Stomach smooth muscle (tissue), 2 donors: ENCODE results near the gene CACYBP.

ENCODE experiments used
- H3K27ac ChIP-seq: one replicate; pipeline ENCODE4 v1.7.0; 2013; ENCODE audit warnings: mild to moderate bottlenecking, low read length, inconsistent platforms
- H3K27me3 ChIP-seq, 2 donors: one replicate each; pipeline ENCODE4 v1.7.0; 2013; ENCODE audit warnings: low read length in 2 of 2; ENCODE audit not compliant: insufficient read depth in 2 of 2, control insufficient read depth in 1 of 2
- H3K36me3 ChIP-seq, 2 donors: one replicate each; pipeline ENCODE4 v1.7.0; 2013; ENCODE audit warnings: low read length in 2 of 2; ENCODE audit not compliant: control insufficient read depth in 2 of 2, insufficient read depth in 2 of 2
- H3K4me1 ChIP-seq: one replicate; pipeline ENCODE4 v1.7.0; 2013; ENCODE audit warnings: low read length; ENCODE audit not compliant: control insufficient read depth, insufficient read depth
- H3K4me3 ChIP-seq, 2 donors: one replicate each; pipeline ENCODE4 v1.7.0; 2013; ENCODE audit warnings: low read length in 2 of 2
- H3K9ac ChIP-seq, 2 donors: one replicate each; pipeline ENCODE4 v1.7.0; 2013; ENCODE audit warnings: low read length in 2 of 2, mild to moderate bottlenecking in 1 of 2
- H3K9me3 ChIP-seq, 2 donors: one replicate each; pipeline ENCODE4 v1.7.0; 2013; ENCODE audit warnings: low read length in 2 of 2; ENCODE audit not compliant: control insufficient read depth in 2 of 2
- donor health status: healthy.
- donor health status: Pancreatic carcinoma.

The CACYBP gene

DNA sequence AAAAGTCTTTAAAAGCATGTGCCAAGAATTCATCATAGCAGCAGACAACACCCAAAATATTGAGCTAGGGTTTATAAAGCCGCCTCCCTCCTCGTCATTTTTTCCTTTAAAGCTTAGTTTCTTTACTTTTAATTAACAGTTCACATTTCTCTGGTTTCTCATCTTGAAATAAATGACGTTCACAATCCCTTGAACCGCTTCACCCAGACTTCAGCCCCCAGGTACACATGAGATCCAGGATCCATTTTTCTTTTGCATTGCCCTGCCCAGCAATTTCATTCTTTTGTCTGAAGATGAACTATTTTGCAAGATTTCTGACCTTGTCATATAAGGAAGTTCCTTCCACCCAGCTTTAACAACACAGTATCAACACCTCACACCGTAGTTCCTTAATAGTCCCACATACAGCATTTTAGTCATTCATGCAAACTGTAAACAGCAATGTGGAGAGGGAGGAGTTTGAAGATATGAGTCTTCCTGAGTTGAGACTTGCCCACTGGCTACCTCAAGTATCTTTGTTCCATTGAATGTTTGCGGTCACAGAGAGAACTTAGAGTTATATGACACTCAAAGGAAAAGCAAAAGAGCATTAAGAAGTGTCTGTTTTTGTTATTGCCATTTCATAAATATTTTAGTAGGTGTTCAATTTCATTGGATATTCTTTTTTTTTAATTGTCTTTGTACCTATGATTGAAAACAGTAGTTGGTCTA is 35.3 kb upstream of the CACYBP start:
- Histone ChIP-seq H3K9me3 (no peaks in the 10 kb centered on the region), H3K4me3 (no peak overlapping the region), H3K27ac (peak overlapping the region; percentile 33), H3K4me1 (peaks cover 6% of the 10 kb centered on the region), H3K9ac (no peak overlapping the region), H3K27me3 (no peaks in the 10 kb centered on the region), H3K36me3 (no peaks in the 10 kb centered on the region)

DNA sequence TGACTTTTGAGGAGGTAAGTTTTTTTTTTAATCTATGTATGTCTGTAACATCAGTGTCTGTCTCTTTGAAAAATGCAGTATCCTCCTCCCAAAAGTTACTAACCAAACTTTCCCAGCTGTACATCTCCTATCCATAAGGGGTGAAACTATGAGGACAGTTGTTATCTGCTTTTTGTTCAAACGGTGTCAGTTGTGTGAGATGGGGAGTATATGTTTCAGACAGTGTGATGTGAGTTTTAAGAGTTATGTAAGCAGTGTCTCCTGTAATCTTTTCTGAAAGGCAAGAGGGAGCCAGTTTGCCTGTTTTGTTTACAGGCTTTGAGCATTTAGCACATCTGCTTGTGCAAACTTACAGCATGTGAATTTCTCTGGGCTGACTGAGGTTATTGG is 34.8 kb upstream of the CACYBP start:
- Histone ChIP-seq H3K4me1 (peaks cover 6% of the 10 kb centered on the region), H3K27me3 (no peaks in the 10 kb centered on the region), H3K36me3 (no peaks in the 10 kb centered on the region), H3K27ac (peak overlapping the region; percentile 33), H3K9ac (no peak overlapping the region), H3K4me3 (peak overlapping the region; percentile 1 to 17), H3K9me3 (no peaks in the 10 kb centered on the region)

DNA sequence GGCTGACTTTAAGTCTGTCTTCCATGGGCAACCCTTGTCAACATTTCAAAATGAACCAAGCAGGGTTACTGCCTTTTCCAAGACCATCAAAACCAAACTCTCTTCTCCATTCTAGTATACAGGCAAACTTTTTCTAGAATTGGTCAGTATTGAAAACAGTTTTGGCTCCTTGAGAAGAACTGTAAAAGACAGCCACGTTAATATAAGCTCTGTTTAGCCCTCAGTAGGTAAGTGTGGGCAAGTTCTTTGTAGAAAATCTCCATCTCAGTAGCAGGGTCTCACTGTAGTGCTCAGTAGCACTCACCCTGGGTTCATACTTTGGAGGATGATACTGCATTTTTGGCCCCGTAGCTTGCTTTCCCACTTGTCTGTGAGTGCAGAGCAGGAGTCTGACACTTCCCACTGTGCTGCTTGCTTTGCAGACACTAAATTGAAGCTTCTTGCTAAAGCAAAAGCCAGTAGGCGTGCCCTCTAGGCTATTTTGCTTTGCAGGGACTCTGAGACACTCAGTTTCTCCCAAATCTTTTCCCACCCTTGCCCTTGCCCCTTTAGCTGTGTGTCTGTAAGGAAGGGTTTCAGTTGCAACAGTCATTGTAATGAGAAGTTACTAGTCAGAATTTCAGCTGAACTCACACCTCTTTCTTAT is 34.3 kb upstream of the CACYBP start:
- Histone ChIP-seq H3K9ac (peak overlapping the region; percentile 2 to 22), H3K4me1 (peaks cover 6% of the 10 kb centered on the region)

DNA sequence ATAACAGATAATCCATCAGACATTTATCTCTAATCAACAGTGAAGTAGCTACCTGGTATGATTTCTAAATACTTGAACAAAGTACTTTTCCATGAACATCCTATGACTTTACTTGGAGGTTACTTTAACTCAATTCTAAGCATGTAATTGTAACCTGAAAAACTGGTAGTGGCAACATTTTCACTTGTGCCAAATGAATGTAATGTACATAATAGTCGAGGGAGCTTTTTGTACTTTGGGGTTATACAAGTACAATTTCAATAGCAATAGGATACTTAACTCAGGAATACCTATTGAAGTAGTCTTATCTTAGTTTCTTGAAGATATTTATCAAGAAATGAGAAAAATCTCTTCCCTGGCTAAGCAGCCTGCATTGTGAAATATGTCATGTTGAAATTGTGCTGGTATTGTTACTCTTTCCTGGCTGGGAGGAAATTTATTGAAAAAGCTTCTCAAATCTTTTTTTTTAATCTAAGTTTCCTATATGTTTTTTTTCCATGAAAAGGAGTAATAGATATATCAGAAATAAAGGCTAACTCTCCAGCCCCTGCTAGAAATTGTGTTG is 33.7 kb upstream of the CACYBP start:
- H3K27ac ChIP-seq = peak overlapping the region; percentile 7
- H3K9me3 ChIP-seq = no peaks in the 10 kb centered on the region
- H3K4me1 ChIP-seq = peaks cover 6% of the 10 kb centered on the region
- no peak overlapping the region for H3K9ac ChIP-seq
- H3K27me3 ChIP-seq = no peaks in the 10 kb centered on the region
- H3K36me3 ChIP-seq = no peaks in the 10 kb centered on the region
- H3K4me3 ChIP-seq = no peak overlapping the region

More for the DNA sequence above, 34.3 kb upstream of the CACYBP start:
- Histone ChIP-seq H3K27me3 (no peaks in the 10 kb centered on the region), H3K4me3 (peak overlapping the region; percentile 1 to 17), H3K36me3 (no peaks in the 10 kb centered on the region), H3K27ac (peak overlapping the region; percentile 33), H3K9me3 (no peaks in the 10 kb centered on the region)

DNA sequence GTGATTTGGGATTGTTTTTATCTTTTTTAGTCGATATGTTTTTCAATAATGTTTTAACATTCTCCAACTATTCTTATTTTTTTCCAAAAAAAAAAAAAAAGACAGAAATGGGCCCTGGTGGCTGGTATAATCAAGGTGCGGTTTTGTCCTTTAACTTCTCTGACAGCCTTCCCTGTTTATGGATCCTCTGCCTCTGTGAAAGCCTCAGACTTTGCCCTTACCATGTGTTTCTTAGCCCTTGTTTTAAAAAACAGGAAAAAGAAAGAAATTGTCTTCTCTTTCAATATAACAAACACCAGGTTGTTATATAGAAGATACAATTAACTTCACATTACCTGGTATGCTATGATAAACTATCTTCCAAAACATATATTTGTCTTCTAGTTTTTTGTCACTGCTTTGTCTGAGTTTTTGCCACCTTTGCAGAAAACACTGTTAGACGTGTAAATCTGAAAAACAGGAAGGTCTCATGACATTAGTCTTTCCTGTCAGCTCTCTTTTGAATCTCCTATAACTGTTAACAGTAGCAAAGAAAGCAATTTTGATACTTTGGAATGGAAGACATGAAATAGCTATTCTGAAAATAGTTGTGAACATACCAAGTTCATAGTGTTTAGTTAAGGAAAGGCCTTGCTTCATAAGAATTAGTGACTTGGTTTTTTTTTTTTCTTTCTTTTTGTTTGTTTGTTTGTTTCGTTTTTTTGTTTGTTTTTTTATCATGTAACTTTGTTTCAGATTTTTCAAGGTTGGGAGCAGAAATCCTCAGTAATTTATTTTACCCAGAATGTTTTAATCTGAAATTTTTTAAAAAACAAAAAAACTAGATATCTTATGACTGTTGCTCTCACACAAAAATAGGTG is 31.7 kb upstream of the CACYBP start:
- H3K27ac ChIP-seq = no peak overlapping the region
- H3K4me1 ChIP-seq = peaks cover 6% of the 10 kb centered on the region
- H3K9ac ChIP-seq = no peak overlapping the region

DNA sequence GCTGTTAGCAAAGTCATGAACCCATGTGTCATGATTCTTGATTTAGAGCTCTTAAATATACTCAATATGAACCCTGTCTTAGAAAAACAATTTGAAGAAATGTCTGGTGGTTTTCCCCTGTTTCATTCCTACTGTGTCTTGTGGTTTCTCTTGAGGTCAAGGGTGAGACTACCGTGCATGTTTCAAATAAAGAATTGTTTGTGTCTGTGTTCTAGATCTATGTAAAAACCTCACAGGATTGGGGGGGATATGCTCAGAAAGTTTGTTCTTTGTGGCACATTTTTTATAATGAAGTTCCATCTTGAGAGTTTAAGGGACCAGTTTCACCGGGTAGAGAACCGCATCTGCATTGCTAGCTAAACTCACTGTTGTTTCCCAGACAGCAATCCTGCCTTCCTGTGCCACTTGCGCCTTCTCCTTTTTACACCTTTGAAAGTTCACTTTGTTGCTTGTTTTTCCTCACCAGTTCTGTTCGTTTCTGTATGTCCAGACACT is 30.9 kb upstream of the CACYBP start:
- Histone ChIP-seq H3K9ac (no peak overlapping the region), H3K27me3 (no peaks in the 10 kb centered on the region), H3K4me3 (no peak overlapping the region), H3K36me3 (no peaks in the 10 kb centered on the region), H3K27ac (no peak overlapping the region), H3K4me1 (peaks cover 6% of the 10 kb centered on the region), H3K9me3 (no peaks in the 10 kb centered on the region)

More for the DNA sequence above, 31.7 kb upstream of the CACYBP start:
- Histone ChIP-seq H3K9me3 (no peaks in the 10 kb centered on the region), H3K27me3 (no peaks in the 10 kb centered on the region), H3K36me3 (no peaks in the 10 kb centered on the region), H3K4me3 (no peak overlapping the region)

DNA sequence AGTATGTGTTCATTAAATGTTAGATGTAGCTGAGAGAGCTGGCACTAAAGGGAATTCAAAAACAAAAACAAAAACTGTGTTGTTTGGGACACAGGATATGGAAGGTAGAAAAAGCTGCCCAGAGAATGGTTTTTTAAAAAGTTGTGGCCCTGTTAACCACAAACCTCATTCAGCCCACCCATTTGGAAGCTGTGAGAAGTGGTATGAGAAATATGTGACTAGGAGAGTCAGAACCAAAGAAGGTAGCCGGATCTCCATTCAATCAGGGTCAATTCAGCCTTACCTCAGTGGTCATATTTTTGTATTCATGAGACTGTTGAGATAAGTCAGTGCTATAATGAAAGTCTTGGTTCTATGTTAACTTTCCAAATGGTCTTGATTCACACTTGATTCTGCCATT is 29.8 kb upstream of the CACYBP start:
- H3K4me1 ChIP-seq = peaks cover 6% of the 10 kb centered on the region
- H3K4me3 ChIP-seq = no peak overlapping the region
- no peaks in the 10 kb centered on the region for H3K9me3 ChIP-seq
- no peak overlapping the region for H3K27ac ChIP-seq
- H3K9ac ChIP-seq = no peak overlapping the region
- H3K36me3 ChIP-seq = peaks cover 0 to 3% of the 10 kb centered on the region in 2 donors
- H3K27me3 ChIP-seq = no peaks in the 10 kb centered on the region

DNA sequence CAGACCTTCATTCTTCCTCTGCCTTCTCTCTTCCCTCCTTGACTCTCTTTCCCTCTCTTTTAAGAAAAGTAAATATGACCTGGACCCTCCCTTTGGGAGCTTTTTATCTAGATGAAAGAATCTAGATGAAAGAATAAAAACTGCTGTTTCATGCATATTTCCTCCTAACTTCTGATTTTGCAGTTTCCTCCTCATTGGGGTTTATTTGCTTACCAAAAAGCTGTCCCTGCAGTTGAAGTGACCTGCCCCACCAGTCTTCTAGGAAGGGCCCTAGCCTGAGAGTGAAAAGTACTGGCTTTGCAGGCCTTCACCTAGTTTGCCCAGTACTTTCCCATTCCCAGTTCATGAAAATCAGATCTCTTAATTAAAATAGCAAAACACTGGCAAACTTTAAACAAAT is 28.3 kb upstream of the CACYBP start:
- Histone ChIP-seq H3K4me1 (no peaks in the 10 kb centered on the region), H3K9ac (no peak overlapping the region), H3K9me3 (no peaks in the 10 kb centered on the region), H3K4me3 (no peak overlapping the region), H3K27ac (no peak overlapping the region), H3K36me3 (peaks cover 0 to 3% of the 10 kb centered on the region in 2 donors), H3K27me3 (no peaks in the 10 kb centered on the region)

DNA sequence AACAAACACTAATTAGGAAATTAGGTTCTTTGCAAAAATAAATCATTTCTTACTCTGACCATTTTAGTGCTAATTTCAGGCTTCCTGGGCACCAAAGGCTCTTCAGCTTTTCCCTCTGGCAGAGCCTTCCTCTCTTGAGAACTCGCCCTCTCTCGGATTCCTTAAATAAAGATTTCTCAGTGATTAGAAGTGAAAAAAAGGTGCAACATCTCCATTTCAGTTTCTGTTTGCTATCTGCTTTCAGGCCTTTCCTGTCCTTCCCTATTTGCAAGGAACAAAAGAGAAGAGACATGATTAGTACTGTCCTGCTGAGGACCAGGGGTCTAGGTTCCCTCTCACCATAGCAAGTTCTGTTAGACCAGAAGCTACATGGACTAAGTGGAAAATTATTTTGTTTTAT is 27.8 kb upstream of the CACYBP start:
- Histone ChIP-seq H3K27me3 (no peaks in the 10 kb centered on the region), H3K4me3 (no peak overlapping the region), H3K36me3 (peaks cover 0 to 3% of the 10 kb centered on the region in 2 donors), H3K27ac (no peak overlapping the region), H3K4me1 (no peaks in the 10 kb centered on the region), H3K9me3 (no peaks in the 10 kb centered on the region), H3K9ac (no peak overlapping the region)

DNA sequence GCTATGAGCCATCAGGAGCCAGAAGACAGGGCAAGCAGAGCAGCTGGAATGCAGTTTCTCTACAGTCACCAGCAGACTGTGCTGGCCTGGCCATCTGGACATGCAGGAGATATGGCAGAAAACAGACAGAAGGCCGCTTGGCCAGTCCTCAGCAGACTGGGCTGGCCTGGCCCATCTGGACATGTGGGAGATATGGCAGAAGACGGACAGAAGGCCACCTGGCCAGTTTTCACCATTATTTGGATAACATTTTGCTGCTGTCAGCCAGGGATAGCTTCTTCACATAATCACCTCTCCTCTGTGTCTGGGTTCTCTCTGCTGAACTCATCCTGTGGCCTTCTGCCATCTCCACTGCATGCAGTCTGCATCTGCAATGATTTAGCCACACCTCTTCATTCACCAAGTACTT is 25.0 kb upstream of the CACYBP start:
- Histone ChIP-seq H3K9me3 (no peaks in the 10 kb centered on the region), H3K36me3 (peaks cover 3% of the 10 kb centered on the region in 2 donors), H3K9ac (no peak overlapping the region), H3K27ac (no peak overlapping the region), H3K4me3 (no peak overlapping the region), H3K27me3 (no peaks in the 10 kb centered on the region), H3K4me1 (no peaks in the 10 kb centered on the region)
